Activated CD8-positive, alpha-beta memory T cell treated with anti-CD3 and anti-CD28 coated beads, Interleukin-2, amount 10 ng/mL, durations not matched to agents 7 days and 5 days (primary cell): ENCODE results near the gene GPX1. TPM values are rescaled to one million over a fixed set of nuclear protein-coding genes. Genes with fewer than 3 reads are reported as not detected.
"Not testable (repeated sequence)": the region's sequence is repeated elsewhere in the genome, so short reads cannot be mapped to it uniquely, and the experiment has no call there.

ENCODE experiments used
- ATAC-seq: fragments of 150-1000 bp; cut with Tn5 transposase; one replicate; pipeline ENCODE4 v1.10.0; 2021; ENCODE audit warnings: moderate library complexity
- CTCF ChIA-PET: fragments of 350-600 bp; sonication (Branson Sonifier 250); formaldehyde crosslinking; loops from one replicate; lab custom pipeline; 2021; ENCODE audit warnings: antibody characterized with exemption; lab: Charles Lee
- DNase-seq: peaks from one replicate; pipeline ENCODE4 v3.0.0-alpha.2; 2020
- H3K27ac Mint-ChIP-seq: one replicate; pipeline ENCODE4 v1.8.0; 2021; ENCODE audit warnings: mild to moderate bottlenecking, mixed read lengths
- H3K27me3 Mint-ChIP-seq: one replicate; pipeline ENCODE4 v1.8.0; 2021; ENCODE audit warnings: mixed read lengths
- H3K36me3 Mint-ChIP-seq: one replicate; pipeline ENCODE4 v1.8.0; 2021; ENCODE audit warnings: mild to moderate bottlenecking, mixed read lengths
- H3K4me1 Mint-ChIP-seq: one replicate; pipeline ENCODE4 v1.8.0; 2021; ENCODE audit warnings: mixed read lengths
- H3K4me3 Mint-ChIP-seq: one replicate; pipeline ENCODE4 v1.8.0; 2021; ENCODE audit warnings: mild to moderate bottlenecking, moderate library complexity, mixed read lengths
- H3K9me3 Mint-ChIP-seq: one replicate; pipeline ENCODE4 v1.8.0; 2022; ENCODE audit warnings: low read depth, mixed read lengths
- total RNA-seq, 2 experiments: library from RNA; stranded (reverse); gene quantifications; one replicate each; pipeline ENCODE4 v1.2.3, GENCODE V29; 2021

The GPX1 gene
- total RNA-seq: 100 to 1,000 TPM in 1 of 2 experiments, 10 to 100 TPM in 1; 76.9 to 112 TPM

DNA sequence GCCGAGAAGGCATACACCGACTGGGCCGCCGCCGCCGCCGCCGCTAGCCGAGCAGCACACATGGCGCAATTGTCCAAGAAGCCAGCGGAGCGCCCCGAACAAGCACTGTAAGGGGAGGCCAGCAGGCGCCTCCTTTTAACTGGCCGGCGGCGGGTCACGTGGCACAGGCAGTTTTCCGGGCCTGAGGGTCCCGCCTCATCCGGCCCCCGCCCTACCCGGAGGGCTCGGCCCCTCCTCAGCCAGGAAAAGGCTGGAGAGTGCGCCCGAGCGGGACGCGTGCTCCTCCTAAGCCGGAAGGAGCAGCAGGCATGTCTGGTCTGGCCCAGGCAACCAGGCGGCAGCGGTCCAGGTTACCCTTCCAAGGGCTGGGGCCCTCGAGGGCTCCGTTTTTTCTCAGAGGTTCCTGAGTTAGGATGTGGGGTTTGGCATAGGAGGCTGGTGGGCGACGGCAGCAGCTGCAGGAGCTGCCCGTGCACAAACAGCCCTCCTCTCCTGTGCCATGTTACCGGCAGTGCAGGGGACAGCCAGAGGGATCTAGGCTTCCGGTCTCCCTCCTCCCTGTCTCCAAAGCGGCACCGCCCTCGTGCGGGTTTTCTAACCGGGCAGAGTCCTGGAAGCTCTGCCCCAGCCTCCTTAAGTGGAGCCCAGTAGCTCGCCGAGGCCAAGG is at the start of gene GPX1:
GPX1 (minus strand) TSS at position 137 of the 667 bp plus-strand sequence; CDS start at position 62, 75 bp downstream.
- CTCF ChIA-PET: interaction anchor here (1.0 to 4.6 kb wide), 4 partner anchors 18 to 187 kb away, joined by 3 to 20 read pairs (median 9); partner anchors contain the start of genes KLHDC8B and USP4
- DNase-seq (peak; percentile 91), ATAC-seq (peak; percentile 91)
- H3K9me3 Mint-ChIP-seq: no peaks in the 10 kb centered on the region
- H3K36me3 Mint-ChIP-seq: peaks cover 45% of the 10 kb centered on the region
- H3K4me3 Mint-ChIP-seq: peak within 1 kb of the TSS; percentile 83
- no peaks in the 10 kb centered on the region for H3K27me3 Mint-ChIP-seq
- peak within 1 kb of the TSS; percentile 87 for H3K27ac Mint-ChIP-seq
- peaks cover 26% of the 10 kb centered on the region for H3K4me1 Mint-ChIP-seq

DNA sequence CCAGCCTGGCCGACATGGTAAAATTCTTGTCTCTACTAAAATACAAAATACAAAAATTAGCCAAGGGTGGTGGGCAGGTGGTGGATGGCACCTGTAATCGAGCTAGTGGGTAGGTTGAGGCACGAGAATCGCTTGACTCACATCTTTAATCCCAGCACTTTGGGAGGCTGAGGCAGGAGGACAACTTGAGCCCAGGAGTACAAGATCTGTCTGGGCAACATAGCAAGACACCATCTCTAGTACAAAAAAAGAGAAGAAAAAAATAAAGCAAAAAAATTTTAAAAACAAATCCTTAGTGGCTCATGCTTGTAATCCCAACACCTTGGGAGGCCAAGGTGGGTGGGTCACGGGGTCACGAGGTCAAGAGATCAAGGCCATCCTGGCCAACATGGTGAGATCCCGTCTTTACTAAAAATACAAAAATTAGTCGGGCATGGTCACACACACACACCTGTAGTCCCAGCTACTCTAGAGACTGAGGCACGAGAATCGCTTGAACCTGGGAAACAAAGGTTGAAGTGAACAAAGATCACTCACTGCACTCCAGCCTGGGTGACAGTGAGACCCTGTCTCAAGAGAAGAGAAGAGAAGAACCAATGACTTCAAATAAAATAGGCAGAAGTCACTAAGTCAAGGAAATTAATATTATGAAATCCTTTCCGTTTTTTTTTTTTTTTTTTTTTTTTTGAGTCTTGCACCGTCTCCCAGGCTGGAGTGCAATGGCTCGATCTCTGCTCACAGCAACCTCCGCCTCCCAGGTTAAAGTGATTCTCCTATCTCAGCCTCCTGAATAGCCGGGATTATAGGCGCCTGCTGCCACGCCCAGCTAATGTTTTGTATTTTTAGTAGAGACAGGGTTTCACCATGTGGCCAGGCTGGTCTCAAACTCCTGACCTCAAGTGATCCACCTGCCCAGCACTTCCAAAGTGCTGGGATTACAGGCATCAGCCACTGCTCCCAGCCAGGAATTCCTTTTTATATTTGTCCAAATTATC is 48.7 kb upstream of the GPX1 start:
- no peak for ATAC-seq
- H3K4me3 Mint-ChIP-seq: no peak overlapping the region

DNA sequence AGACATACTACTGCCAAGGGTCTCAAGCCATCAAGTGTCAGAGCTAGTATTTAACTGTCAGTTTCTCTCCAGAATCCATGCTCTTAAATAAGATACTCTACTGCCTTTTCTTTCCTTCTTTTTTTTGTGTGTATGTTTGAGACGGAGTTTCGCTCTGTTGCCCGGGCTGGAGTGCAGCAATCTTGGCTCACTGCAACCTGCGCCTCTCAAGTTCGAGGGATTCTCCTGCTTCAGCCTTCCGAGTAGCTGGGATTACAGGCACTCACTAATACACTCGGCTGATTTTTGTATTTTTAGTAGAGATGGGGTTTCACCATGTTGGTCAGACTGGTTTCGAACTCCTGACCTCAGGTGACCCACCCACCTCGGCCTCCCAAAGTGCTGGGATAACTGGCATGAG is 47.4 kb upstream of the GPX1 start:
- not testable (repeated sequence) for H3K4me3 Mint-ChIP-seq, ATAC-seq, H3K9me3 Mint-ChIP-seq, DNase-seq, H3K27me3 Mint-ChIP-seq
- peaks cover 52% of the 10 kb centered on the region for H3K4me1 Mint-ChIP-seq
- H3K27ac Mint-ChIP-seq: peak overlapping the region; percentile 48
- CTCF ChIA-PET: interaction anchor here (1.2 kb wide), 1 partner anchor 44 kb away, joined by 3 read pairs; no protein-coding TSS in a partner anchor
- H3K36me3 Mint-ChIP-seq: peaks cover 43% of the 10 kb centered on the region

More for the DNA sequence above, 48.7 kb upstream of the GPX1 start:
- no peaks in the 10 kb centered on the region for H3K9me3 Mint-ChIP-seq
- CTCF ChIA-PET: interaction anchor here (0.6 to 0.9 kb wide), 4 partner anchors 42 to 70 kb away, joined by 3 read pairs; partner anchors contain the start of gene USP4
- H3K27ac Mint-ChIP-seq: peak overlapping the region; percentile 60
- H3K4me1 Mint-ChIP-seq: peaks cover 44% of the 10 kb centered on the region
- no peak for DNase-seq
- H3K36me3 Mint-ChIP-seq: peaks cover 40% of the 10 kb centered on the region
- no peaks in the 10 kb centered on the region for H3K27me3 Mint-ChIP-seq

DNA sequence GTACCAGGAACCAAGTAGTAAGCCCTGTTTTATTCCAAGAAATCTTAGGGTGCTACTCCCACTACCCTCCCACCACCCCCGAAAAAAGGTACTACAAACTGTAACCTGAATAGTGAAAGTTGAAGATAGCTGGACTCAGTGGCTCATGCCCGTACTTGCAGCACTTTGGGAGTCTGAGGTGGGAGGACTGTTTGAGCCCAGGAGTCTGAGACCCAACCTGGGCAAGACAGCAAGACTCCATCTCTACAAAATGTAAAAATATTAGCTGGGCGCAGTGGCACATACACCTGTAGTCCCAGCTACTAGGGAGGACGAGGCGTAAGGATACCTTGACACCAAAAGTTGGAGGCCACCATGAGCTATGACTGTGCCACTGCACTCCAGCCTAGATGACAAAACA is 45.7 kb upstream of the GPX1 start:
- no peak for ATAC-seq
- no peak for DNase-seq
- H3K4me1 Mint-ChIP-seq: peaks cover 55% of the 10 kb centered on the region
- H3K36me3 Mint-ChIP-seq: peaks cover 42% of the 10 kb centered on the region
- no peak overlapping the region for H3K27ac Mint-ChIP-seq
- CTCF ChIA-PET: interaction anchor here (0.5 to 1.4 kb wide), 2 partner anchors 43 to 62 kb away, joined by 3 to 4 read pairs; no protein-coding TSS in a partner anchor
- H3K4me3 Mint-ChIP-seq: no peak overlapping the region
- no peaks in the 10 kb centered on the region for H3K27me3 Mint-ChIP-seq
- H3K9me3 Mint-ChIP-seq: no peaks in the 10 kb centered on the region

DNA sequence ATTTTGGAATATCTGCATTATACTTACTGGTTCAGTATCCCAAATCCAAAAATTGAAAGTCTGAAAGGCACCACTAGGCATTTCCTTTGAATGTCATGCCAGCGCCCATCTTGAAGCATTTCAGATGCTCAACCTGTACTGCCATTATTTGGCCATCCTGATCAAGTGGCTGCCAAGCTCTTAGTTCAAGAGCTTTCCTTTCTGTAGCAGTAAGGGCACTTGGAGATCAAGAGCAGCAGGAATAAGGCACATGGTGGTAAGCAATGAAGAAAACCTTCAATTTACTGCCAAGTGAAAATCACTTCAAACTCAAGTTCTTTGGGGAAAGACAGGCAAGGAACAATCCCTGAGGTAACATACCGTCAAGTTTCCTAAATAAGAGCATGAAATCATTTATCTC is 43.6 kb upstream of the GPX1 start:
- H3K27me3 Mint-ChIP-seq: no peaks in the 10 kb centered on the region
- DNase-seq: no peak
- CTCF ChIA-PET: interaction anchor here (1.6 kb wide), 1 partner anchor 61 kb away, joined by 5 read pairs; the partner anchor contains the start of gene USP4
- H3K4me3 Mint-ChIP-seq: no peak overlapping the region
- H3K27ac Mint-ChIP-seq: peak overlapping the region; percentile 11
- no peak for ATAC-seq
- H3K36me3 Mint-ChIP-seq: peaks cover 43% of the 10 kb centered on the region
- peaks cover 52% of the 10 kb centered on the region for H3K4me1 Mint-ChIP-seq
- no peaks in the 10 kb centered on the region for H3K9me3 Mint-ChIP-seq

DNA sequence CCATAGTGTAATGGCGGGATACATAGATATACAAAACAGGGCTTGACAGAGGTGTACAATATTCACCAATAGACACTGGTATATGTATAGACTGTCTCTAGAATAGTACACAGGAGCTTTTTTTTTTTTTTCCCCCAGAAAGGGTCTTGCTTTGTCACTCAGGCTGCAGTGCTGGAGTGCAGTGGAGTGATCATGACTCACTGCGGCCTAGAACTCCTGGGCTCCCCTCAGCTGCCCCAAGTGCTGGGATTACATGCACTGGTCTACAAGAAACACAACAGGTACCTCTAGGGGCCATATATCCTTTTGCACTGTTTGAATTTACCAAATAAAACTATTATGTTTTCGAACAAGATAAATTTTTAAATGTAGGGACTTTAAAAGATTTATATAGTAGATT is 41.3 kb upstream of the GPX1 start:
- H3K4me1 Mint-ChIP-seq: peaks cover 58% of the 10 kb centered on the region
- no peak for DNase-seq

DNA sequence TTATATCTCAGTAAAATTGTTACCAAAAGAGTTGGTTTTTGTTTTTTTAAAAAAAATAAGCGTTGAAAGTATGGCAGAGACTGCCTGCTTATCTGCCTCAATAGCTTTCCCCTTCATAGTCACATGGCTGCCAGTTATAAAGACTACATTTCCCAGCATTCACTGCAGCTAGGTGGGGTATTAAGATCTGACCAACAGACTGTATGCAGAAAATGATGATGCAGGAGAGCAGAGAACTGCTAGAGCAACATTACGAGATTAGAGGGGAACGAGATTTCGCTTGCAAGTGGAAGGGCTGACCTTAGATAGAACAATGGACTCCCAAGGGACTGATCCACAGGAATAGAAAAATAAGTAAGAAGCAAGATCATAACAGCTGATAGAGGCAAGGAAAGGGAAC is 39.3 kb upstream of the GPX1 start:
- ATAC-seq (peak; percentile 24), DNase-seq (no peak)
- peaks cover 52% of the 10 kb centered on the region for H3K36me3 Mint-ChIP-seq
- CTCF ChIA-PET: no interaction called here
- H3K27ac Mint-ChIP-seq: peak overlapping the region; percentile 30
- H3K27me3 Mint-ChIP-seq: no peaks in the 10 kb centered on the region
- H3K4me3 Mint-ChIP-seq: no peak overlapping the region
- peaks cover 62% of the 10 kb centered on the region for H3K4me1 Mint-ChIP-seq
- no peaks in the 10 kb centered on the region for H3K9me3 Mint-ChIP-seq

More for the DNA sequence above, 41.3 kb upstream of the GPX1 start:
- Mint-ChIP-seq H3K36me3 (peaks cover 53% of the 10 kb centered on the region), H3K9me3 (no peaks in the 10 kb centered on the region), H3K27ac (no peak overlapping the region), H3K27me3 (no peaks in the 10 kb centered on the region), H3K4me3 (no peak overlapping the region)
- peak; percentile 31 for ATAC-seq
- CTCF ChIA-PET: interaction anchor here (0.8 kb wide), 1 partner anchor 9 kb away, joined by 3 read pairs; no protein-coding TSS in a partner anchor

DNA sequence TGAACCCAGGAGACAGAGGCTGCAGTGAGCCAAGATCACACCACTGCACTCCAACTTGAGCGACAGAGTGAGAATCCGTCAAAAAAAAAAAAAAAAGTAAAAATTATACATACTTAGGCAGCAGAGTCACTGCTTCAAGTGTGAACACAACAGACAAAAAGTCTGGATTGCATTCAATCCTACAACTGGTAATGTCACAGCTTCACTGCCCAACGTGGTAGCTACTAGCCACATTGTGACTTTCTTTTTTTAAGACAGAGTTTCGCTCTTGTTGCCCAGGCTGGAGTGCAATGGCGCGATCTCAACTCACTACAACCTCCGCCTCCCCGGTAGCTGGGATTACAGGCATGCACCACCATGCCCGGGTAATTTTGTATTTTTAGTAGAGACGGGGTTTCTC is 33.2 kb upstream of the GPX1 start:
- H3K9me3 Mint-ChIP-seq, H3K27me3 Mint-ChIP-seq, DNase-seq, H3K4me3 Mint-ChIP-seq, H3K27ac Mint-ChIP-seq, ATAC-seq: not testable (repeated sequence)
- CTCF ChIA-PET: interaction anchor here (1.2 to 1.7 kb wide), 2 partner anchors 51 to 57 kb away, joined by 6 to 7 read pairs; partner anchors contain the start of gene USP4
- H3K4me1 Mint-ChIP-seq: peaks cover 39% of the 10 kb centered on the region
- peaks cover 39% of the 10 kb centered on the region for H3K36me3 Mint-ChIP-seq

DNA sequence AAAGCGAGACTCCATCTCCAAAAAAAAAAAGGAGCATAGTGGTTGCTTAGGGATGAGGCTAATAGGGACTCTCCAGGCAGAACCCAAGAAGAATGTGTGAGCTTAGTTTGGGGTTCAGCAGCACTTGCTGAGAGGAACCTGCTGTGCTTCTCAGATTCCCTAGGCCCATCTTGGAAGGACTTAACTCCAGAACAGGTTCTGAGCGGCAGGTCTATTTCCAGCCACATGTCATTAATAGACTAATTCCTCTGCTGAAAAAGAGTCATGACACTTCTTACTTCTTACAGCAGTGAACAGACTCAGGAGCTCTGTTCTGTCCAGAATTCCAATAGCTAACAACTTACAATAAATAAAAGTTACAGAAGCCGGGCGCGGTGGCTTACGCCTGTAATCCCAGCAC is 31.1 kb upstream of the GPX1 start:
- Mint-ChIP-seq H3K36me3 (peaks cover 32% of the 10 kb centered on the region), H3K4me3 (no peak overlapping the region), H3K9me3 (no peaks in the 10 kb centered on the region), H3K27ac (no peak overlapping the region), H3K4me1 (peaks cover 26% of the 10 kb centered on the region), H3K27me3 (no peaks in the 10 kb centered on the region)
- ATAC-seq (no peak), DNase-seq (no peak)
- CTCF ChIA-PET: interaction anchor here (1.8 kb wide), 2 partner anchors 49 to 60 kb away, joined by 4 read pairs; no protein-coding TSS in a partner anchor

DNA sequence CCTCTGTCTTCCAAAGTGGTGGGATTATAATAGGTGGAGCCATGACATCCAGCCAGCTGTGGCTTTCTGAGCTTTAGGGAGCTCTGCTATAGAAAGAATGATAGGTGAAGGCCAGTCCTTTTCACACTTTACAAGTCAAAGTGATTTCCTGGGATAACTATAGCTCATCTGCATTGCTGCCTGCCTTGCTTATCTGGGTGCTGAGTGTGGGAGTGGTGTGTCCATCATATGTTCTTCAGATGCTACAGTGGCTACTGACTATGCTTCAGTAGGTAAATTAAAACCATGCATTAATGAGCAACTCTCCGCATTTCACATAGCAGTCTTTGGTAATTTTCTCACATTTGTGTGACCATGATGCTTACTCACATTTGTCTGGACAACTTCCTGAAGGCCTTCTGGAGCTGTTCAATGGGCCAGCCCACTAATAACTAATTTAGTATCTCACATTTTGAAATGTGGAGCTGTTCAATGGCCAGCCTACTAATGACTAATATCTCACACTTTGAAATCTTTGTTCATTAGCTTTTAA is 30.2 kb upstream of the GPX1 start:
- CTCF ChIA-PET: interaction anchor here (0.9 to 1.8 kb wide), 3 partner anchors 61 to 283 kb away, joined by 3 to 4 read pairs (median 4); no protein-coding TSS in a partner anchor
- H3K4me3 Mint-ChIP-seq: no peak overlapping the region
- H3K4me1 Mint-ChIP-seq: peaks cover 31% of the 10 kb centered on the region
- peaks cover 33% of the 10 kb centered on the region for H3K36me3 Mint-ChIP-seq
- no peaks in the 10 kb centered on the region for H3K9me3 Mint-ChIP-seq
- no peaks in the 10 kb centered on the region for H3K27me3 Mint-ChIP-seq
- H3K27ac Mint-ChIP-seq: no peak overlapping the region
- DNase-seq: no peak
- no peak for ATAC-seq

DNA sequence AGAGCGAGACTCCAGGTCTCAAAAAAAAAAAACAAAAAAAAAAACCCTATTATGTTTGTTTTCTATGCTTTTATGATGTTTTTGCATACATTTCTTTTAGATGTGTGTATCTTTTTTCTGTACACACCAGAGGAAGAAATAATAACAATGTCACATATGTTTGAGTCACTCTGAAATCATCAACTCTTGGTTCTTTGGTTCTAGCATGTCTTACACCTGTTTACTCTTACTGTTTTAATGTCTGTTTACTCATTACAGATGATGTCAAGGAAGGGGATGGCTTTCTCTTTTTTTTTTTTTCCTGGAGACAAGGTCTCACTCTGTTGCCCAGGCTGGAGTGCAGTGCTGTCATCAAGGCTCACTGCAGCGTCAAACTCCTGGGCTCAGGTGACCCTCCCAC is 29.6 kb upstream of the GPX1 start:
- no peaks in the 10 kb centered on the region for H3K9me3 Mint-ChIP-seq
- ATAC-seq (no peak), DNase-seq (no peak)
- no peaks in the 10 kb centered on the region for H3K27me3 Mint-ChIP-seq
- H3K27ac Mint-ChIP-seq: no peak overlapping the region
- H3K4me1 Mint-ChIP-seq: peaks cover 29% of the 10 kb centered on the region
- CTCF ChIA-PET: interaction anchor here (1.2 kb wide), 1 partner anchor 284 kb away, joined by 4 read pairs; no protein-coding TSS in a partner anchor
- H3K36me3 Mint-ChIP-seq: peaks cover 32% of the 10 kb centered on the region
- no peak overlapping the region for H3K4me3 Mint-ChIP-seq

DNA sequence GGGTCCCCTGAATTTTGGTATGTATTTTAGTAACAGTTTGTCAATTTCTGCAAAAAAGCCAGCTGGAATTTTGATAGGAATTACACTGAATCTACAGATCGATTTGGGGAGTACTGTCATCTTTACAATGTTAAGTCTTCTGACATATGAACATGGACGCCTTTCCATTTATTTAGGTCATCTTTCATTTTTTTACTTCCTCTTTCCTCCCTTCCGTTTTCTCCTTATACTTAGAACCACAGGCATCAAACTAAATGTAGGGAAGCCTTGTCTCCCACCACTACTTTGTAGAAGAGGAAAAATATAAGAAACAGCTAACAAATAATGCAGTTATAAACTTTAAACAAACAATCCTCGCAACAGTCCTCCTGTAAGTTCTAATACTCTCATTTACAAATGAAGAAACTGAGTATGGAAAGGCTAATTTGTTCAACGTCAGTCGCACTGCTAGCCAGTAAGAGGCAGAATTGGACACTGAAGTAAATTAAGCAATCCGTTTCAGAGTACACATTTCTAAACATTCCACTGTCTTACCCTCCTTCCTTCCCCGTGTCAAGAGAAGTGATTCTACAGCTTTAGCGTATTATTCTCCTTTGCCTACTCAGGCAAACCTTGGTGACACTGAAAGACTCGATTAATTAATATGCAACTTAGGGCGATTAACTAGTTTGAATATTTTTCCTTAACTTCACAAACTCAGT is 28.1 kb upstream of the GPX1 start:
- CTCF ChIA-PET: interaction anchor here (0.6 kb wide), 1 partner anchor 35 kb away, joined by 3 read pairs; no protein-coding TSS in a partner anchor
- H3K4me3 Mint-ChIP-seq: no peak overlapping the region
- no peak for ATAC-seq
- H3K27me3 Mint-ChIP-seq: no peaks in the 10 kb centered on the region
- H3K9me3 Mint-ChIP-seq: no peaks in the 10 kb centered on the region
- DNase-seq: no peak
- peaks cover 27% of the 10 kb centered on the region for H3K4me1 Mint-ChIP-seq
- peaks cover 32% of the 10 kb centered on the region for H3K36me3 Mint-ChIP-seq
- H3K27ac Mint-ChIP-seq: no peak overlapping the region
